ENCODE results near the gene YARS1. TPM values are rescaled to one million over a fixed set of nuclear protein-coding genes. Genes with fewer than 3 reads are reported as not detected.

Gene YARS1
- polyA plus RNA-seq (ENCODE audit: insufficient read length in 4 of 4), result 10 to 100 TPM; 53.6 to 69.5 (median 59.9) TPM

- DNase-seq (ENCODE audit: low read depth in 4 of 4, low spot score in 3 of 4), result peak; percentile 95 to 96 (median 96)
Measured at GRCh38 chr1:32817159-32817814, at the start of gene YARS1, which contains the start of gene S100PBP. YARS1 (minus strand) TSS chr1:32817358; CDS start chr1:32817244, 114 bp downstream. S100PBP (plus strand) TSS chr1:32817653; CDS start chr1:32826100, 8,447 bp downstream.

GRCh38 chr1:32865639-32866405 lies 48.7 kb upstream of the YARS1 start:
- DNase-seq (ENCODE audit: low read depth in 4 of 4, low spot score in 3 of 4), result no peak

GRCh38 chr1:32864375-32865019 lies 47.3 kb upstream of the YARS1 start:
- DNase-seq (ENCODE audit: low read depth in 4 of 4, low spot score in 3 of 4), result no peak

GRCh38 chr1:32863881-32864245 lies 46.7 kb upstream of the YARS1 start:
- DNase-seq (ENCODE audit: low read depth in 4 of 4, low spot score in 3 of 4), result no peak

- DNase-seq (ENCODE audit: low read depth in 4 of 4, low spot score in 3 of 4), result no peak
Measured at GRCh38 chr1:32863218-32863880, 46.2 kb upstream of the YARS1 start.

GRCh38 chr1:32861904-32862695 lies 44.9 kb upstream of the YARS1 start:
- no peak for DNase-seq (ENCODE audit: low read depth in 4 of 4, low spot score in 3 of 4)

GRCh38 chr1:32860566-32860965 lies 43.4 kb upstream of the YARS1 start:
- no peak for DNase-seq (ENCODE audit: low read depth in 4 of 4, low spot score in 3 of 4)

- no peak for DNase-seq (ENCODE audit: low read depth in 4 of 4, low spot score in 3 of 4)
Measured at GRCh38 chr1:32859915-32860314, 42.8 kb upstream of the YARS1 start.

- no peak for DNase-seq (ENCODE audit: low read depth in 4 of 4, low spot score in 3 of 4)
Measured at GRCh38 chr1:32858791-32859190, 41.6 kb upstream of the YARS1 start.

GRCh38 chr1:32858136-32858535 lies 41.0 kb upstream of the YARS1 start:
- no peak for DNase-seq (ENCODE audit: low read depth in 4 of 4, low spot score in 3 of 4)

GRCh38 chr1:32855861-32856617 lies 38.9 kb upstream of the YARS1 start:
- DNase-seq (ENCODE audit: low read depth in 4 of 4, low spot score in 3 of 4), result no peak

- DNase-seq (ENCODE audit: low read depth in 4 of 4, low spot score in 3 of 4), result no peak
Measured at GRCh38 chr1:32848354-32849063, 31.4 kb upstream of the YARS1 start.

GRCh38 chr1:32831878-32832277 lies 14.7 kb upstream of the YARS1 start:
- DNase-seq (ENCODE audit: low read depth in 4 of 4, low spot score in 3 of 4), result no peak

- no peak for DNase-seq (ENCODE audit: low read depth in 4 of 4, low spot score in 3 of 4)
Measured at GRCh38 chr1:32830092-32830852, 13.1 kb upstream of the YARS1 start.

GRCh38 chr1:32828341-32828740 lies 11.2 kb upstream of the YARS1 start:
- peak in 1 of 4 donors; percentile 3 for DNase-seq (ENCODE audit: low read depth in 4 of 4, low spot score in 3 of 4)

- no peak for DNase-seq (ENCODE audit: low read depth in 4 of 4, low spot score in 3 of 4)
Measured at GRCh38 chr1:32825181-32825580, 8.0 kb upstream of the YARS1 start.

GRCh38 chr1:32818804-32819541 lies 1.8 kb upstream of the YARS1 start:
- DNase-seq (ENCODE audit: low read depth in 4 of 4, low spot score in 3 of 4), result peak in 1 of 4 donors; percentile 1
